KBM-7 (cell line): ENCODE measurements around the gene IGSF22.

ENCODE experiments used
- DNase-seq: peaks from one replicate; pipeline ENCODE4 v3.0.0-alpha.2; 2015
- in situ Hi-C: fragments of 300-500 bp; cut with MboI; formaldehyde crosslinking; loops from 2 replicates; pipeline ENCODE4 v1.14.3; 2020; ENCODE audit warnings: low sequenced_read_pairs, low pct_unique_long_range_greater_than_20kb, mixed read lengths

IGSF22 gene

DNA sequence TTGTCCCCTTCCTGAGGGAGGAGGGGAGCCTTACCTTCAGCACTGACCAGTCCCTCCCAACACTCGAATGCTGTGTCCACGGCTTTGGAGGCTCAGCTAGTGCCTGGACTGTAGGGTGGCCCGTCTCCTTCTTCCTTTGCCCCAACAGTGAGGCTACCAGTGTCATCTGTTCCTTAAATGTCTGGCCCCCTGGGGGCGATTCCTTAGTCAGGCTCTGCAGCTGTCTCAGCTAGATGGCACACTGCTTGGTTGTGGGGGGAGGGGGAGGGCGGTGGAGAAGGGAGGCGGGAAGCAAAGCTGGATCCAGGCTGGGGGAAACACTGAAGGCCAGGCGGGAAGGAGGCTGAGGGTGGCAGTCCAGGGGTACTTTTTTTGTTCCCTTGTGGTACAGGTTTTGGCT lies at the start of gene IGSF22:
IGSF22 (minus strand) TSS at position 149 of the 400 bp plus-strand sequence. CDS start 1,952 bp downstream, outside the sequence.
- in situ Hi-C loops = loop anchor here (25.0 kb wide), 1 partner anchor 189 kb away; the partner anchor contains the start of gene TSG101
- DNase-seq = no peak

DNA sequence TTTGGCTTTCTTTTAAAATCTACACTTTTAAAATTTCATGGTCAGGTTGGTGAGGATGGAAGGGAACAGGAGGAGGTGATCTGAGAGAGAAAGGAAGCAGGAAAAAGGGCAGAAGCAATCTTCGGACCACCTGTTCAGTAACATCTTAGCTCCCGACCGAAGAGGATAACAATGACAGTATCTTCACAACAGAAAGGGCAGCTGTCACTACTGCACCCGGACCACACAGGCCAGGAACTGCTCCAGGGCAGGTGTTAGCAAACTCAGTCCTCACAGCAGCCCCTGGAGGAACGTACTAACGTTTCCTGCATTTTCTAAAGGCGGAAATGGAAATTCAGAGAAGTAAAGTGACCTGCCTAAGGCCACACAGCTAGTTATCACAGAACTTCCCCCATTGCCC lies 48.8 kb upstream of the IGSF22 start:
- no peak for DNase-seq
- in situ Hi-C loops = no loop called here

DNA sequence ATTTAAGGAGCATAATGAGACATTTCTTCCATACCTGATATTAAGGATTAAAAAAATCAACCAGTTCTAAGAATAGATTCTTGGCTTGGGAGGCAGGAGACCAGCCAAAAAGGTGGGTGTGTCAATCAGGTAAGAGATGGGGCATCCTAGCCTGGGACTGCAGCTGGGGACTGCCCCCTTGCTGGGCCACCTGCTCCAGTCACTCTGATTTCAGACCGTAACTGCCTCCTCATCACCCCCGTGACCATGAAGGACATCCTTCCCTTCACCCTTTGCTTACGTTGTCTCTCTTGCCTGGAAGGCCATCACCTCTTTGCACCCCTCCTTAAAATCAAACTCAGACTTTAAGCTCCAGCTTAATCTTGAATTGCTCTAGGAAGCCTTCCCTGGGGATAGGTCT lies 47.7 kb upstream of the IGSF22 start:
- in situ Hi-C loops = no loop called here
- no peak for DNase-seq

DNA sequence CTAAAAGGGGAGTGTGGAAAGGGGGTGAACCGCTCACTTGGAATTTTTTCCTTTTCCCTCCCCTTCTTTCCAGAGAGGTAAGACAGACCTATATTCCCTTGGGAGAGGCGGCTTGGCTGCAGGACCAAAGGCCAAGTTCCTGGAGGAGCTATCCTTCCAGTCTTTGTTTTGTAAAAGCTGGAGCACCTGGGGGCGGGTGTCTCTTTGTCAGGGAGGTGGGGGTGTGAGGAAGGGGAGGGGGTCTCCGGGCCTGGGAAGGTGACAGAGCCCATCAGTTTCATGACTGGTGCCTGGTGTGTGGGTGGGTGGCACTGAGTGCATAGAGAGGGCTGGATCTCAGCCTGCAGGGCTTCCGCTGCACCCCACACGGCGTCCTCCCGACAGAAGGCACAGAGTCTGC lies 47.1 kb upstream of the IGSF22 start:
- in situ Hi-C loops = no loop called here
- DNase-seq = no peak

DNA sequence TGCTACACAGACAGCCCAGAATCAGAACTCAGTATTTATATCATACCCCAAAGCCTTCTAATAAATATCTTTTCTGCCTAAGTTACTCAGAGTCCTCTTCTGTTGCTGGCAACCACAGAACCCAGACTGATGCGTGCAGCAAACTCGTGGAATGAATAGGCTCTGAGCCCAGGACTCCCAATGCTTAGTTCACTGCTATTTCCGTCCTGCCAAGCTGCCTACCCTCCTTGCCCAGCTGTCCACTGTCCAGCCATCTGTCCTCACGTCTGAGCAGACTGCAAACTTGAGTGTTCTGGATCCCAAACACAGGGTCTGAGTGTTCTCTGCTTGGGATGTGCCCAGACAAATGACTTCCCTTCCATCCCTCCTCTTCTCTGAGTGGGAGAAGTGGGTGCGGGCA lies 46.2 kb upstream of the IGSF22 start:
- in situ Hi-C loops = no loop called here
- DNase-seq = no peak

DNA sequence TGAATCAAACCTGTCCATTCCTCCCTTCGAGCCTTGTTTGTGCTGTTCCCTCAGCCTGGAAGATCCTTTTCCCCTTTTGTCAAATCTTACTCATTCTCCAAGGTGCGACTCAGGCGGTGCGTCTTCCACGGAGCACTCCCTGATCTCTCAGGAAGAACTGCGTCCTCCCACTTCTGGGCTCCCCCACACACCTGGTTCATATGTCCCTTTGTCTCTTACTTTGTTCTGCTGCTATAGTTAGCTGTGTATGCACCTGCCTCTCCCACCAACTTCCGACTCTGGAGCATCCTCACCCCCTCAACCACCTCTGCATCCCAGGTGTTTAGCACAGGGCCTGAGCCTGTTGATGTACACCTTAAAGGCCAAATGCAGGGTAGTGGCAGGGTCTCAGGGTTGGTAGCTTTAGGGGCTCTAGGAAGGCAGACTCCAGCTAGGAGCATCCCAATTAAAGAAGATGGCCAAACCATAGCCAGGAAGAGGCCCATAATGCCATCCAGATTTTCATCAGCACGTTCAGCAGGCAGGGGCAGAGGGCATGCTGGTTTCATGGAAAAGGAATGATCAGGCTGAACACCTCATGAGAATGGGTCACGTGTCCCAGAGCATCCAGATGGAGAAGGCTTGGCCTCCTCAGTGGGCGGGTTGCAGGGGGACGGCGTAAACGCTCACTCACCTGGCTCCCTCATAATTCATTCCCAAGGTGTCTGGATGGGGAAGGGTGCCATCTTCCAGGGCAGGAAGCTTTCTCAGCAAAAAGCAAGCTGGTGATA lies 45.5 kb upstream of the IGSF22 start:
- DNase-seq = no peak
- in situ Hi-C loops = no loop called here

DNA sequence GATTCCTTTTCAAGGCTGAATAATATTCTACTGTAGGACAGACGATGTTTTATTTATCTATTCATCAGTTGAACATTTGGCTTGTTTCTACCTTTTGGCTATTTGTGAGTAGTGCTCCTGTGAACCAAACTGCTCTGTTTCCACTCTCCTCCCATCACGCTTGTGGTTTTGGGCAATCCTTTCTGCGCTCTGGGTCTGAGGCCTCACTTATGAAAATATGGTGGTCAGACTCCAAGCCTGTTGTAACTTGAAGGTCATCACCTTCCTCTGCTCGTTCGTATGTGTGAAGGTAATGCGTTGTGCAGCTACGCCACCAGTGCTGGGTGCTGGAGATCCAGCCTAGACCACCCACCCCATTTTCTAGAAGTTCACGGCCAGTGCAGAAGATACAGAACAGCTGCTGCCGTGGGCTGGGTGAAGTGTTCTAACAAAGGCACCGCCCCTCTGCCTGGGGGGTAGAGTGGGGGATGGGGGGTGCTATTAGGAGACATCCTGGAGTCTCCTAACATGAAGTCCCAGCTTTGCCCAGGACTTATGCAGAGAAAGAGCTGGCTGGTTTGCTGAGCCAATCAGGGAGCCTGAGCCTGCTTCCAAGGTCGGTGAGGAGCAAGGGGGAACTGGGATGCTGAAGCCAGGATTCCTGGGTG lies 44.6 kb upstream of the IGSF22 start:
- in situ Hi-C loops = no loop called here
- no peak for DNase-seq

DNA sequence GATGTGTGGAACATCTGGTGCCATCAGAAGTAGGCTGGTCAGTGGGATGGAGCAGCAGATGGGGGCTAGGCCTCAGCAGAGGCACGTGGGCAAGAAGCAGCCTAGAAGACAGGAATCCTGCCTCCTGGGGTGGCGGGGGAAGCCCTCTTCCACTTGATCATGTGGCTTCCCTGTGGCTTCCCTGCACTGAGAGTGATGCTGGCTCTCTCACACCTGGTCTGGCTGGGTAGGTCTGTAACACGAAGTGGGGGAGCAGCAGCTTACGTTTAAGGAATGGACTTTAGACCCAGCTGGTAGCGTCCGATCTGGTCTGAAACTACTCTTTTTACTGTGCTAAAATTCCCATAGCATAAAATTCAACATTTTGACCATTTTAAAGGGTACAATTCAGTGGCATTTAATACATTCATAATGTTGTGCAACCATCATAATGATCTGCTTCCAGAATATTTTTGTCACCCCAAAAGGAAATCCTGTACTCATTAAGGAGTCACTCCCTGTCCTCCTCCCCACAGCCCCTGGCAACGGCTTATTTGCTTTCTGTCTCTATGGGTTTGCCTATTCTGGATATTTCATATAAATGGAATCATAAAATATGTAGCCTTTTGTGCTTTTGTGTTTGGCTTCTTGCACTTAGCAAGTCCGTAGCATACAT lies 43.9 kb upstream of the IGSF22 start:
- DNase-seq = no peak
- in situ Hi-C loops = no loop called here

DNA sequence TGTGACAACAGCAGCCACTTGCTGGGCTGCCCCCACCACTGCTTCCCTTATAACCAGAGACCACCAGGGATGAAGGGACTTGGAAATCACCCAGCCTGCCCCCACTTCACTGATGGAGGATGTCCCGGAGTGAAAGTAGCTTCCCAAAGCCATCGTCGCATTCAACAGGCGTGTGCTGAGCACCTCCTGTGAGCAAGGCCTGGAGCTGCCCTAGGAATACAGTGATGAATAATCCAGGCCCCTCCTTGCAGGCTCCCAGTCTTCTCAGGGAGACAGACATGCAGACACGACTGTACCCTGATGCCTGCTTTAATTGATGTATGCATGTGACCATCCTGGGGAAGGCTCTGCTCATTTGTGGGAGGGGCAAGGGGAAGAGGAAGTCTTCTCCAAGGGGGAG lies 43.0 kb upstream of the IGSF22 start:
- no peak for DNase-seq
- in situ Hi-C loops = no loop called here

DNA sequence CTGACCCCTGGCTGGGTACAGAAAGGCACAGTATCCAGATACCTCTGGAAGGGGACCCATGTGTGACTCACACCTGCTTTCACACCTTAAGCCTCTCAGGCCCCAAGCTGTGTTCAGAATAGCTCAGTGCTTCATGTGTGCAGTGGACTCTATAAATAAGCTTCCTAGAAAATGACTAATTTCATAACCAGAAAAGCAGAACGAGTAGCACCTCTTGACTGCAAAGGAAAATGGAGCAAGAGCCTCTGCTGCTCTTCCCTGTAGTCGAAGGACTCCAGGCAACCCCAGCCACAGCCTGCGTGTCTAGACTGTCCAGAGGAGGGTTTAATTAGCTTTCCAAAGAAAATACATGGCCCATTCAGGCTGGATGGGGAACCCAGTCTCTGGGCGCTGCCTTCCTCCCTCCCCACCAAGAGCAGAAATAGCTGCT lies 42.5 kb upstream of the IGSF22 start:
- DNase-seq = no peak
- in situ Hi-C loops = no loop called here

DNA sequence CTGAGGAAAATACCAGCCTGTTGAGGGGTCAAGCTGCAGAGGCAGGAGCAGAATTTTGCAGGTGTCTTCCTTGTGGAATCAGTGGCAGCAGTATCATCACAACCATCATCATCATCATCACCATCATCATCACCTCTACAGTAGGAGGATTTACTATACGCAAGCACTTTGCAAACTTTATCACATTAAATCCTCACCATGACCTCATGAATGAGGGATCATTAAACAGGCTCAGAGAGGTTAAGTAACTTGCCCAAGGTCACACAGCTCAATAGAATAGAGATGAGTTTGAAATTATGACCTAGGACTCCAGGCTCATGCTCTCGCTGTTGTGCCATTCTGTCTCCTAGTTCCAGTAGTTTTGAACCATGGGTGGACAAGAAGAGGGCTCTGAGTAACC lies 40.0 kb upstream of the IGSF22 start:
- DNase-seq = no peak

DNA sequence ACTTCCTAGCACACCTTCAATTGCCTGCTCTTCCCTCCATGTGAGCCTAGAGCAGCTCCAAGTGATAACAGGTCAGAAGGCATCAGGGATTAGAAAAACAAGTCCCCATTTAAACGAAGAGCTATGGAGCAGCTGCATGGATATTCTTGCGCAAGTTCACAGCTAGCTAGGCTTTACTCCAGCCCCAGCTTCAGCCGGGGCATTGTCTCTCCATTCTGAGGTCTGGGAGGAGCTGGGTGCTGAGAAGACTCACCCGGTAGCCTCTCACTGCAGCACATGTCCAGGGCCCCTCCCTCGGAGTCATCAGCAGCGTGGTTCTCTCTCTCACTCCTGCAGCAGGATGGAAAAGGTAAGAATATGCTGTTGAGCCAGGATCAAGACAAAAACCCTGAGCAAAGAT lies 39.6 kb upstream of the IGSF22 start:
- in situ Hi-C loops = no loop called here
- no peak for DNase-seq

More for the DNA sequence above, 40.0 kb upstream of the IGSF22 start:
- in situ Hi-C loops = no loop called here

DNA sequence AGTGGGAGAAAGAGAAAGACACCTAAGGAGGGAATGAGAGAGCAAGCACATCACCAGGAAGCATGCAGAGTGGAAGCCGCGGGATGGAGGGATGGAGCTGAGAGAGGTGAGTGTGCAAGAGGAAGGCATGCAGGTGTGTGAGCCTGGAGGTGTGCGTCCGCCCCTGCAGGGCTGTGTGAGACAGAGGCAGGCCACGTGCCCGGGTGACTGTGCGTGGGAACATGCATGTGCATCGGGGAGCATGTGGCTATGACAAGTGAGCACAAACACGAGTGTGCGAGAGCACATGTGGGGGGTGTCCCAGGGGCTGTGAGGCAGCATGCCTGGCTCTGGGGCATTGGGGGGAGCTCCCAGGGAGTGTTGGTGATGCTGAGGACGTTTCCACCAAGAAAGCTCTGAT lies 35.8 kb upstream of the IGSF22 start:
- no peak for DNase-seq
- in situ Hi-C loops = no loop called here

DNA sequence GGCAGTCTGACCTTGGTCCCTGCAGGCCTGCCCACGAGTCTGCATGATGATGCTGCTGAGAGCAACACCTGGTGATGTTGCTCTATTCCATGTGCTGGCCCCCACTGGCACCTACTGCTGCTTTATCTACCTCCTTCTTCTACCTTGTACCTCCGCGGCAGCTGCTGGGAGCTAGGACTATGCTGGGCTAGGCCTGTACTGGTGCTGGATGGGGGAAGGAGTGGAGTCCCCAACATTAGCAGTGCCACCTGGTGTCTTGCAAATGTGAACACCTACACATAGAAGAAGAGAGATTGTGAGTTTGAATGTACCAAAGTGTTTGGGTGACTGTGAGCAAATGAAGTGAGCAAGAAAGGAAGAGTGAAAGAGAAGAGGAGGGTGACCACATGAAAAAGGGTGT lies 35.2 kb upstream of the IGSF22 start:
- in situ Hi-C loops = no loop called here
- no peak for DNase-seq

DNA sequence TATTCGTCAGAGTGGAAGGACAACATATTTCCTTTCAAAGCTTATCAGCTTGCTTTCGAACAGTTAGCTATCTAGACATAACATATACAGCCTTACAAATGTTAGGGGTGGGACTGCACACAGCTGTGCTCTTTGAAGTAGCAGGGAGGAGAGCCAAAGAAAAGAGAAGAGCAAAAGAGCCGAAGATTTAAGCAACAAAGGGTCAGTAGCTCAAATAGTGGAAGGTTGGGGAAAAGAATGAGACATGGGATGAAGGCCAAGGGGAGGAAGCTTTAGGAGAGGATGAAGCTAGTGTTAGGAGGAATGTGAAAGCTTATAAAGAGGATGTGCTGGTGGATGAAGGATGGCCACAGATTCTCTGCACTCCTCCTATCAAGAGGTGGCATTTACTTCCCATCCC lies 31.8 kb upstream of the IGSF22 start:
- in situ Hi-C loops = no loop called here
- DNase-seq = no peak

DNA sequence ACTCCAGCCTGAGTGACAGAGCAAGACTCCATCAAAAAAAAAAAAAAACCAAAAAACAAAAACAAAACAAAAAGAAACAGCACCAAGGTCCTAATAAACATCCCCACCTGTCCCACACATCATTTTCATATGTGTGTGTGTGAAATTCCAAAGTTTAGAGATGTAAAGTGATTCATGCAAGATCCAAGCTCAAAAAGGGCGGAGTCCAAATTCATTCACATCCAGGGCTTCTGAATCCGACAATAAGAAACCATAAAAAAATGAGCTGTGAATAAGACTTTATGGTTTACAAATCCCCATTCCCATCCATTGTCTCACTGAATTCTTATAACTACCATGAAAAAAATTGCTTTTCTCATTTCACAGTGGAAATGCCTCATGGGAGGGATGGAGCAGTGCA lies 30.9 kb upstream of the IGSF22 start:
- in situ Hi-C loops = no loop called here
- DNase-seq = no peak

DNA sequence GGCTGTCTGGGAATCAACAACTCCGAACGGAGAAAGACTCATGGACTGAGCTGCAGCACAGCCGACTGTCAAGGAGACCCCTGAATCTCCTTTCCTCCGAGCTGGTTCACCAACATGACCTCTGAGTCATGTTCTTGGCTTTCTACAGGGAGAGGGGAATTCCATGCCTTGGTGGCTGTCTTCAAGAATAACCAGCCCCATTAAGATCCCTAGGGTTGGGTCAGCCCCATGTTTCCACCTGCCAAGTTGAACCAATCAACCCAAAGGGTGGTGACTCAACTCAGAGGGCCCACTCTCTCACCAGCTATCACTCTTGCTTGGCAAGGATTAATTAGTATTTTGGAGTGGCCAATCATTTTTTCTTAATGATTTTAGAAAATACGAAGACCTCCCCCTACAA lies 28.3 kb upstream of the IGSF22 start:
- DNase-seq = no peak
- in situ Hi-C loops = no loop called here

DNA sequence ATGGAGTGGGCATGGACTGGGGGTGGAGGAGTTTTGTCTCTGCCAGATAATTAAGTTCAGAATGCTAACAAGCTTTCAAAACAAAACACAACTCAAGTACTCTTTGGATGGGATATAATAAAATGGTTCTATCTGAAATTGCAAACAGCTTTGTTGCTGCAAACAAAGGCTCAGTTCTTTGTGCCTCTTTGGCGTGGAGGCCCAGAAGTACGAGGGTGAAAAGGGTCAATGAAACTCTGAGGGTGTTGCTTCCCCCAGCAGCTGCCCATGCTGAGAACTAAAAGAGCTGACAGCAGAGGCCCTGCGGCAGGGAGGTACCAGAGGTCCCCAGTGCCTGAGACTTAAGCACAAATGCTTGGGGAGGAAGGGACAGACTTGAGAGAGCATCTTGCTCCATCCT lies 26.5 kb upstream of the IGSF22 start:
- in situ Hi-C loops = no loop called here
- DNase-seq = no peak

DNA sequence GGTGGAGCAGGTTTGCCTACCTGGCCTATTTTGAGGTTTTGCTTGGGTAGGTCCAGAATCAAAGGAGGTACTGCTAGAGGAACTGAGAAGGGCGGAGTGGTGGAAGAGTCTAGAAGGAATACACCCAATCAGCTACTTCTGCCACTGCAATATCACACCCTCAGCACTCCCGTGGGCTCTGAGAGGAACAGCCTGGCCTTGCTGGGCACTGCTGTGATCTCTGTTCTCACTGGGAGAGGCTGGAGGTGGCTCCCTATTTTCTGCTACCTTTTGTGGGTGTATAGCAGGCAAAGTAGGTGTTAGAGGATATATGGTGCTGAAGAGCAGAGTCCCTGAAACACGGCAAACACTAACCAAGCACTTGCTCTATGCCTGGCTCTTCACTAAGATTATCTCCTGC lies 25.0 kb upstream of the IGSF22 start:
- in situ Hi-C loops = no loop called here
- DNase-seq = no peak

DNA sequence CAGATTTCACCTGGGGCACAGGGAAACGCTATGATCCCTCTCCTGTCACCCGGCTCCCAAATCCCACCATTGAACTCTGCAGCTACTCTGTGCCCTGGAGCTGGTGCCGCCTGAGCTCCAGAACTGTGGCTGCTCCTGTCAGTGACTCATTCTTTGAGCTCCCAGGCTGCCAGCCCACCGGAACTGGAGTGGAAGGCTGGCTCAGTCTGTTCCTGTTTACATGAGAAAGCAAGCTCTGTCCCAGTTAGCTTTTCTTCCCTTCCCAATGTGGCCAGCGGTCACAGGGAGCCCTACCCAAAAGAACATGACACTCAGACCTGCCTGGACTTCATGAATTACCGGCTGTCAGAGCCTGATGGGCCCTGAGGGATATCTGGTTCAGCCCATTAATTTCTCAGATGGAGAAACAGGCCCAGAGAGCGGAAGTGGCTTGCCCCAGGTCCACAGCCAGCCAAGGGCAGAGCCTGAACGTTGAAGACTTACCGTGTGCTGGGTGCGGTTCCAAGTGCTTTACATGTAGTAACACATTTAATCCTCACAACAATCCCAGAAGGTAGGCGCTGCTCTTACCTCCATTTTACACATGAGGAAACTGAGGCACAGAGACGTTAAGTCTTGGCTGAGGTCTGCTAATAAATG lies 23.8 kb upstream of the IGSF22 start:
- DNase-seq = peak; percentile 29
- in situ Hi-C loops = loop anchor here (25.0 kb wide), 1 partner anchor 212 kb away; the partner anchor contains the start of gene TSG101
